PFSK-1 (cell line): Measurements from ENCODE around the gene UBE2Q1.

ENCODE experiments used
- SIN3A ChIP-seq: IDR thresholded peaks from 2 replicates; pipeline ENCODE4 v1.6.1; 2012; ENCODE audit warnings: mild to moderate bottlenecking, low read length, moderate library complexity, borderline replicate concordance; ENCODE audit not compliant: insufficient read depth
- TAF1 ChIP-seq: IDR thresholded peaks from 2 replicates; pipeline ENCODE4 v1.6.1; 2012; ENCODE audit warnings: low read length, control low read depth, borderline replicate concordance; ENCODE audit not compliant: insufficient read depth
- TF ChIP-seq, protein P1 (sequence below), 2 experiments: IDR thresholded peaks; 2 replicates each; pipeline versions ENCODE4 v1.6.1 to v1.8.0; 2011 to 2012; ENCODE audit warnings: low read depth in 2 of 2, low read length in 2 of 2, control low read depth in 1 of 2, inconsistent platforms in 1 of 2, mild to moderate bottlenecking in 1 of 2, moderate library complexity in 1 of 2; ENCODE audit not compliant: insufficient read depth in 1 of 2

DNA sequence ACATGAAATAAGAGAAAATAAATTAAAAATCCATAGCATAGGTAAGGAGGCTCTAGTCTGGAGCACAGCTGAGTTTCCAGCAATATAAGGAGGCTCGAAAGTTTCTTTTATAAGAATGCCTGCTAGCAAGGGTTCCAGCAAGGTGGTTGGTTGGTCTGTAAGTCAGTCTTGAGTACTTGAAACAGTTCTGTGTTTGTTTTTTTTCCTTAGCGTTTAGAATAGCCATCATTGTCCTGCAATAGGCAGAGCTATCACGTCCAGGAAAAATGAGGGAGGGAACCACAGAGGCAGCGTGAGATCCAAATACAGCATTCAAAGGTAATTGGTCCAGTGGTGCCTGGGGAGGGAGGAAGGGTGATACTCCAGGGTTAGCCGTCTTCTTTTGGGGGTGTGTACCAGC is 8.4 kb downstream of the UBE2Q1 start:
- TF ChIP-seq TAF1 = no peak
- TF ChIP-seq, protein P1, sequence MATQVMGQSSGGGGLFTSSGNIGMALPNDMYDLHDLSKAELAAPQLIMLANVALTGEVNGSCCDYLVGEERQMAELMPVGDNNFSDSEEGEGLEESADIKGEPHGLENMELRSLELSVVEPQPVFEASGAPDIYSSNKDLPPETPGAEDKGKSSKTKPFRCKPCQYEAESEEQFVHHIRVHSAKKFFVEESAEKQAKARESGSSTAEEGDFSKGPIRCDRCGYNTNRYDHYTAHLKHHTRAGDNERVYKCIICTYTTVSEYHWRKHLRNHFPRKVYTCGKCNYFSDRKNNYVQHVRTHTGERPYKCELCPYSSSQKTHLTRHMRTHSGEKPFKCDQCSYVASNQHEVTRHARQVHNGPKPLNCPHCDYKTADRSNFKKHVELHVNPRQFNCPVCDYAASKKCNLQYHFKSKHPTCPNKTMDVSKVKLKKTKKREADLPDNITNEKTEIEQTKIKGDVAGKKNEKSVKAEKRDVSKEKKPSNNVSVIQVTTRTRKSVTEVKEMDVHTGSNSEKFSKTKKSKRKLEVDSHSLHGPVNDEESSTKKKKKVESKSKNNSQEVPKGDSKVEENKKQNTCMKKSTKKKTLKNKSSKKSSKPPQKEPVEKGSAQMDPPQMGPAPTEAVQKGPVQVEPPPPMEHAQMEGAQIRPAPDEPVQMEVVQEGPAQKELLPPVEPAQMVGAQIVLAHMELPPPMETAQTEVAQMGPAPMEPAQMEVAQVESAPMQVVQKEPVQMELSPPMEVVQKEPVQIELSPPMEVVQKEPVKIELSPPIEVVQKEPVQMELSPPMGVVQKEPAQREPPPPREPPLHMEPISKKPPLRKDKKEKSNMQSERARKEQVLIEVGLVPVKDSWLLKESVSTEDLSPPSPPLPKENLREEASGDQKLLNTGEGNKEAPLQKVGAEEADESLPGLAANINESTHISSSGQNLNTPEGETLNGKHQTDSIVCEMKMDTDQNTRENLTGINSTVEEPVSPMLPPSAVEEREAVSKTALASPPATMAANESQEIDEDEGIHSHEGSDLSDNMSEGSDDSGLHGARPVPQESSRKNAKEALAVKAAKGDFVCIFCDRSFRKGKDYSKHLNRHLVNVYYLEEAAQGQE (IDR thresholded peaks at IDR 0.05; ENCODE audit: insufficient read depth in 1 of 2, low read depth in 2 of 2, low read length in 2 of 2) = no peak
- TF ChIP-seq SIN3A = no peak
